A549 (cell line): ENCODE measurements around the gene LRRC45. TPM values are rescaled to one million over a fixed set of nuclear protein-coding genes. Genes with fewer than 3 reads are reported as not detected.
A peak's percentile ranks its signal among the peaks of the same experiment; 100 is the strongest.

ENCODE experiments used
- ATAC-seq, 2 experiments: fragments of 200-7000 bp in 1 of 2; fragments of >200 bp in 1 of 2; cut with Nextera tagmentation in 1 of 2; cut with Tn5 transposase in 1 of 2; 3 replicates each; pipeline versions ENCODE4 v1.8.0 to v1.9.1; 2018 to 2020; ENCODE audit warnings: mild to moderate bottlenecking in 1 of 2, moderate library complexity in 1 of 2
- CTCF ChIA-PET: fragments of 300-600 bp; sonication (Branson Sonifier 250); formaldehyde crosslinking; extraction: SDS; loops from one replicate; lab custom pipeline; 2021; ENCODE audit warnings: antibody characterized with exemption, inconsistent platforms; lab: Yijun Ruan, JAX
- POLR2A ChIA-PET: fragments of 350-600 bp; formaldehyde crosslinking; extraction: SDS; loops from one replicate; lab custom pipeline; 2021; ENCODE audit warnings: antibody characterized with exemption, inconsistent platforms; lab: Yijun Ruan, JAX
- DNase-seq, 2 experiments: peaks; one replicate each; pipeline versions ENCODE4 v3.0.0 to v3.0.0-alpha.2; 2011 to 2016; ENCODE audit warnings: low read depth in 1 of 2, low spot score in 1 of 2
- FAIRE-seq: peaks from 2 replicates; lab custom pipeline; 2011; peaks lifted over from hg19 to GRCh38; lab: Jason Lieb, UNC
- H3K27ac ChIP-seq, 2 experiments: fragments of >200 bp; sonication (Bioruptor Twin); formaldehyde crosslinking; 3 replicates each; pipeline ENCODE4 v1.5.1; 2016 to 2017
- H3K4me1 ChIP-seq: fragments of >200 bp; sonication (Bioruptor Twin); formaldehyde crosslinking; 3 replicates; pipeline ENCODE4 v1.6.1; 2016
- H3K4me2 ChIP-seq: fragments of >200 bp; sonication (Bioruptor Twin); formaldehyde crosslinking; 3 replicates; pipeline ENCODE4 v1.6.1; 2016
- H3K4me3 ChIP-seq: fragments of >200 bp; sonication (Bioruptor Twin); formaldehyde crosslinking; 3 replicates; pipeline ENCODE4 v1.5.1; 2016
- H3K9me3 ChIP-seq: fragments of >200 bp; sonication (Bioruptor Twin); formaldehyde crosslinking; 3 replicates; pipeline ENCODE4 v1.6.1; 2016
- CHD2 ChIP-seq: fragments of 150-350 bp; IDR thresholded peaks from 2 replicates; pipeline ENCODE4 v1.6.1; 2014; ENCODE audit warnings: low read length; ENCODE audit not compliant: partially characterized antibody
- CTCF ChIP-seq: fragments of >200 bp; sonication (Bioruptor Twin); formaldehyde crosslinking; IDR thresholded peaks from 3 replicates; pipeline ENCODE4 v1.5.1; 2016
- ESRRA ChIP-seq: fragments of 150-350 bp; IDR thresholded peaks from 2 replicates; pipeline ENCODE4 v1.6.1; 2014; ENCODE audit warnings: mild to moderate bottlenecking, low read length, borderline replicate concordance
- FOSB ChIP-seq: fragments of 250-450 bp; sonication (Bioruptor Pico); IDR thresholded peaks from 2 replicates; pipeline ENCODE4 v1.5.0; 2020; ENCODE audit warnings: mild to moderate bottlenecking, moderate library complexity
- GATA3 ChIP-seq: IDR thresholded peaks from 2 replicates; pipeline ENCODE4 v1.6.1; 2012; ENCODE audit warnings: borderline replicate concordance
- HDAC2 ChIP-seq: fragments of 200-600 bp; sonication (generic); IDR thresholded peaks from 2 replicates; pipeline ENCODE4 v1.6.1; 2016
- HMGXB4 ChIP-seq: fragments of 250-450 bp; sonication (Bioruptor Pico); IDR thresholded peaks from 2 replicates; pipeline ENCODE4 v1.5.0; 2021; ENCODE audit warnings: mild to moderate bottlenecking, moderate library complexity, borderline replicate concordance
- HOXA7 ChIP-seq: fragments of 250-450 bp; sonication (Bioruptor Pico); IDR thresholded peaks from 2 replicates; pipeline ENCODE4 v1.5.0; 2020; ENCODE audit warnings: mild to moderate bottlenecking, moderate library complexity
- HOXB5 ChIP-seq: fragments of 250-450 bp; sonication (Bioruptor Pico); IDR thresholded peaks from 2 replicates; pipeline ENCODE4 v1.5.0; 2020; ENCODE audit warnings: mild to moderate bottlenecking, moderate library complexity
- KDM1A ChIP-seq: fragments of 200-600 bp; sonication (generic); IDR thresholded peaks from 2 replicates; pipeline ENCODE4 v1.6.1; 2016; ENCODE audit warnings: low read depth, mild to moderate bottlenecking
- KDM5A ChIP-seq: fragments of 200-600 bp; sonication (generic); IDR thresholded peaks from 2 replicates; pipeline ENCODE4 v1.6.1; 2016; ENCODE audit warnings: antibody characterized with exemption, mild to moderate bottlenecking
- MAFK ChIP-seq: fragments of 450-650 bp; IDR thresholded peaks from 2 replicates; pipeline ENCODE4 v1.6.1; 2014; ENCODE audit not compliant: partially characterized antibody
- NFE2L2 ChIP-seq: fragments of 150-350 bp; conservative IDR thresholded peaks from 2 replicates; pipeline ENCODE4 v1.6.1; 2014; ENCODE audit warnings: low read length
- PHF8 ChIP-seq: fragments of 200-600 bp; sonication (generic); IDR thresholded peaks from 2 replicates; pipeline ENCODE4 v1.6.1; 2016; ENCODE audit warnings: low read depth, mild to moderate bottlenecking, antibody characterized with exemption, moderate library complexity, borderline replicate concordance
- POLR2AphosphoS2 ChIP-seq: conservative IDR thresholded peaks from 2 replicates; pipeline ENCODE4 v1.6.1; 2012; ENCODE audit warnings: low read length, improper control_type of control experiment, inconsistent platforms
- RCOR1 ChIP-seq: fragments of 150-350 bp; IDR thresholded peaks from 2 replicates; pipeline ENCODE4 v1.6.1; 2014; ENCODE audit warnings: antibody characterized with exemption, low read length, low read depth
- RFX5 ChIP-seq: fragments of 450-650 bp; IDR thresholded peaks from 2 replicates; pipeline ENCODE4 v1.7.1; 2014; ENCODE audit warnings: antibody characterized with exemption, mild to moderate bottlenecking, moderate library complexity
- RNF2 ChIP-seq: fragments of 200-600 bp; sonication (generic); IDR thresholded peaks from 2 replicates; pipeline ENCODE4 v1.6.1; 2016; ENCODE audit warnings: low read depth, mild to moderate bottlenecking, antibody characterized with exemption, moderate library complexity, borderline replicate concordance
- ZNF302 ChIP-seq: fragments of 250-450 bp; sonication (Bioruptor Pico); IDR thresholded peaks from 2 replicates; pipeline ENCODE4 v1.9.0; 2021; ENCODE audit warnings: inconsistent platforms, mild to moderate bottlenecking, moderate library complexity
- ZSCAN20 ChIP-seq: fragments of 250-450 bp; sonication (Bioruptor Pico); IDR thresholded peaks from 2 replicates; pipeline ENCODE4 v1.8.0; 2022; ENCODE audit warnings: mild to moderate bottlenecking, moderate library complexity
- polyA plus RNA-seq, 4 experiments: library from polyadenylated mRNA; depleted of rRNA in 3 of 4; stranded (reverse); fragments of >200 nt; fragmentation: RNase III in 1 of 4; extraction: RNeasy Plus Mini Kit Qiagen cat#74134 plus additional on column Dnase treatment in 1 of 4; gene quantifications; 2 replicates in 3 of 4; 3 replicates in 1 of 4; pipeline ENCODE4 v1.2.3, GENCODE V29; 2011 to 2017
- TF ChIP-seq, protein P1 (sequence below): IDR thresholded peaks from 2 replicates; pipeline ENCODE4 v1.6.1; 2012

The LRRC45 gene
- polyA plus RNA-seq, 2 of the 4 experiments (the other 2 are of a cell fraction), result 6.4 to 24.5 TPM

- peak; percentile 96 for TF ChIP-seq ESRRA
- TF ChIP-seq ZSCAN20 (CRISPR knock-in tag), result no peak
- no peak for TF ChIP-seq RCOR1
- no peak for TF ChIP-seq HDAC2
- no peak for TF ChIP-seq RNF2
- TF ChIP-seq HOXA7, result no peak
- no peak for TF ChIP-seq MAFK
- no peak for TF ChIP-seq KDM1A
- TF ChIP-seq NFE2L2, result no peak
- TF ChIP-seq FOSB (CRISPR knock-in tag), result no peak
- peak; percentile 74; the same call in 1 of the 2 replicates for TF ChIP-seq PHF8
- TF ChIP-seq GATA3, result peak; percentile 55
- TF ChIP-seq POLR2AphosphoS2, result no peak
- no peak for TF ChIP-seq KDM5A
These were observed 42.7 kb downstream of the LRRC45 start, which contains the start of gene DUS1L (continued) for GRCh38 chr17:82065638-82066303.

GRCh38 chr17:82070611-82071010 lies 47.5 kb downstream of the LRRC45 start:
- FAIRE-seq (no peak), ATAC-seq (no peak), DNase-seq (no peak)
- no peak for TF ChIP-seq CHD2
- no peak for TF ChIP-seq RFX5
- TF ChIP-seq ZNF302 (CRISPR knock-in tag), result no peak
- TF ChIP-seq HOXB5 (CRISPR knock-in tag), result no peak
- no peak for TF ChIP-seq HOXA7
- TF ChIP-seq HMGXB4 (CRISPR knock-in tag), result no peak
- no peak for TF ChIP-seq CTCF
- TF ChIP-seq POLR2AphosphoS2, result no peak
- TF ChIP-seq KDM5A, result no peak
- TF ChIP-seq, protein P1, sequence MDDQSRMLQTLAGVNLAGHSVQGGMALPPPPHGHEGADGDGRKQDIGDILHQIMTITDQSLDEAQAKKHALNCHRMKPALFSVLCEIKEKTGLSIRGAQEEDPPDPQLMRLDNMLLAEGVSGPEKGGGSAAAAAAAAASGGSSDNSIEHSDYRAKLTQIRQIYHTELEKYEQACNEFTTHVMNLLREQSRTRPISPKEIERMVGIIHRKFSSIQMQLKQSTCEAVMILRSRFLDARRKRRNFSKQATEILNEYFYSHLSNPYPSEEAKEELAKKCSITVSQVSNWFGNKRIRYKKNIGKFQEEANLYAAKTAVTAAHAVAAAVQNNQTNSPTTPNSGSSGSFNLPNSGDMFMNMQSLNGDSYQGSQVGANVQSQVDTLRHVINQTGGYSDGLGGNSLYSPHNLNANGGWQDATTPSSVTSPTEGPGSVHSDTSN, result no peak
- peaks cover 6% of the 10 kb centered on the region for H3K4me1 ChIP-seq
- H3K4me3 ChIP-seq, result no peak overlapping the region
- H3K9me3 ChIP-seq, result no peaks in the 10 kb centered on the region
- H3K27ac ChIP-seq, result no peak overlapping the region
- no peak overlapping the region for H3K4me2 ChIP-seq
- ChIA-PET CTCF (interaction anchor here (0.6 to 1.4 kb wide), 5 partner anchors 26 to 132 kb away, joined by 3 to 4 read pairs (median 3); no protein-coding TSS in a partner anchor), POLR2A (interaction anchor here (0.7 to 0.8 kb wide), 2 partner anchors 24 to 28 kb away, joined by 3 read pairs; partner anchors contain the start of gene FASN)
